NCI-H187 treated with DMSO at 0.1 percent for 48 hours (cell line): ENCODE results near the gene RBM4.
"Not testable (repeated sequence)": the region's sequence is repeated elsewhere in the genome, so short reads cannot be mapped to it uniquely, and the experiment has no call there.

Experiments
- DNase-seq: peaks from one replicate; lab custom pipeline; 2025; lab: John Stamatoyannopoulos, UW

RBM4 gene

DNA sequence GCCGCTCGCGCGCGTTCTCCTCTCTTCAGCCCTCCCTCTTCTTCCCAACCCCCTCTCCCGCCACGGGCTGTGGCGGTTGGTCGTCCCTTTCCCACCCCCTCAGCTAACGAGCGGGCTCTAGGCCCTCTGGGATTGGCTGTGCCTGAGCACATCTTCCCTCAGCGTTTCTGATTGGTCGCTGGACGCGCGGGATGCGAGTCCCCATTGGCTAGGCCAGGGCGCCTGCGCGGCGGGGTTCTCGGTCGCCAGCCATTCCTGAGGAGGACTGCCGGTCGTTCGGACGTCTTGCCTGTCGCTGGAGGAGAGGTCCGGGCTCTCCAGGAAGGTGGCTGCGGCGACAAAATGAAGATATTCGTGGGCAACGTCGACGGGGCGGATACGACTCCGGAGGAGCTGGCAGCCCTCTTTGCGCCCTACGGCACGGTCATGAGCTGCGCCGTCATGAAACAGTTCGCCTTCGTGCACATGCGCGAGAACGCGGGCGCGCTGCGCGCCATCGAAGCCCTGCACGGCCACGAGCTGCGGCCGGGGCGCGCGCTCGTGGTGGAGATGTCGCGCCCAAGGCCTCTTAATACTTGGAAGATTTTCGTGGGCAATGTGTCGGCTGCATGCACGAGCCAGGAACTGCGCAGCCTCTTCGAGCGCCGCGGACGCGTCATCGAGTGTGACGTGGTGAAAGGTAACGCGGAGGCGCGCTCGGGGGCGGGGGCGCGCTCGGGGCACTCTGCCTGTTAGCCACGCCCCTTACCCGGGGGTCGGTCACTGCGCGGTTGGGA is 21.9 kb upstream of the RBM4 start, which contains the start of gene RBM14:
RBM14 (plus strand) TSS at position 252 of the 776 bp plus-strand sequence; CDS start at position 343, 91 bp downstream.
- DNase-seq = peak; percentile 93

DNA sequence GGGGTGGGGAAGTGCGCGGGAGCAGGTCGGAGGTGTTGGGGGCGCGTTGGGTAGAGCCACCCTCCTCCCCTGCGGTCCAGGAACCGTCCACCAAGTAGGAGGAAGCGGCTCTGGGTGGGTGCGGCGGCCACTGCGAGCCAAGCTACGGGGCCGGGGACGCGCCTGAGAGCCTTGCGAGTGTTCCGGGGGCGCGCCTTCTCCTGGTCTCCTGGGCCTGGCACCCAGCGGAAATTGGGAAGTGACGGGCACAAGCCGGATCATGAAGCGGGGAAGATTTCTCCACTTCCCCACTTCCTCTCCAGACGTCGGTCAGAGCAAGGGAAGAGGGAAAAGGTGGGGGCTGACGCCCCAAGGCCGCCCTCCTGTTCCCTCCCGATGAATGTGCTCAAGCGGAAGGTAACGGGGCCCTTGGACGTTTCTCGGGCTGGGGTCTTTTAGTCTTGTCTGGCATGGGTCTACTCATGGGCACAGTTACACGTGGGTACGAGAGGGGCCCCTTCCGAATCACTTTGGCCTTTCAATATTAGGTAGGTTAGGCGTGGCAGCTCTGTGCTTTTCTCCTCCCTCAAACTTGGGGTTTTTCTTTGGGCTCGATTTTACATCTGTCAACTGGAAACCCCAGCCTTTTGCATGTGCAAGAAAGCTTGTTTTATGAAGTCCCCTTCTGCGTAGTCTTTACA is 21.2 kb upstream of the RBM4 start:
- DNase-seq = no peak

DNA sequence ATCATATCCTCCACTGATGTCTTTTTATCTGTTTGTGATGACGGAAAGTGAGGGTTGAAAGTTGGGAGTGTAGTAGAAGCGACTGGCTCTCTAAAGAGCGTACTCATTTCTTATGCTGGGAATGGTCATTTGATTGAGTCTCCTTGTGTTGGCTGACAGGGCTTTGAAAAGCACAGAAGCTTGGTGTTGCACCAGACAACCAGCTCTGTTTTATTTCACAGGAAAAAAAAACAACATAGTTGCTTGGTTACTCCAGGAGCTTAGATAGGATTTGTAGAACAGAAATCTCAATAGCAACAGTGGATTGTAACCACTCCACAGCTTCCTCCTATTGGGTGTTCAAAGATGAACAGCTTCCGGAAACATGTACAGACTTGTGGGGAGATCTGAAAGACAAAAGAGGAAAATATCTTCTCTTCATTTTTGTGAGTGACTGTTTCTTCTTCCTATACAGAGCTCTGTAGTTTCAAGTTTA is 19.4 kb upstream of the RBM4 start:
- DNase-seq = no peak

DNA sequence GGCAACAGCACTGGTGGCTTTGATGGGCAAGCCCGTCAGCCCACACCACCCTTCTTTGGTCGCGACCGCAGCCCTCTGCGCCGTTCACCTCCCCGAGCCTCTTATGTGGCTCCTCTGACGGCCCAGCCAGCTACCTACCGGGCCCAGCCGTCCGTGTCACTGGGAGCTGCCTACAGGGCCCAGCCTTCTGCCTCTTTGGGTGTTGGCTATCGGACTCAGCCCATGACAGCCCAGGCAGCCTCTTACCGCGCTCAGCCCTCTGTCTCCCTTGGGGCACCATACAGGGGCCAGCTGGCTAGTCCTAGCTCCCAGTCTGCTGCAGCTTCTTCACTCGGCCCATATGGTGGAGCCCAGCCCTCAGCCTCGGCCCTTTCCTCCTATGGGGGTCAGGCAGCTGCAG is 14.1 kb upstream of the RBM4 start:
- no peak for DNase-seq

DNA sequence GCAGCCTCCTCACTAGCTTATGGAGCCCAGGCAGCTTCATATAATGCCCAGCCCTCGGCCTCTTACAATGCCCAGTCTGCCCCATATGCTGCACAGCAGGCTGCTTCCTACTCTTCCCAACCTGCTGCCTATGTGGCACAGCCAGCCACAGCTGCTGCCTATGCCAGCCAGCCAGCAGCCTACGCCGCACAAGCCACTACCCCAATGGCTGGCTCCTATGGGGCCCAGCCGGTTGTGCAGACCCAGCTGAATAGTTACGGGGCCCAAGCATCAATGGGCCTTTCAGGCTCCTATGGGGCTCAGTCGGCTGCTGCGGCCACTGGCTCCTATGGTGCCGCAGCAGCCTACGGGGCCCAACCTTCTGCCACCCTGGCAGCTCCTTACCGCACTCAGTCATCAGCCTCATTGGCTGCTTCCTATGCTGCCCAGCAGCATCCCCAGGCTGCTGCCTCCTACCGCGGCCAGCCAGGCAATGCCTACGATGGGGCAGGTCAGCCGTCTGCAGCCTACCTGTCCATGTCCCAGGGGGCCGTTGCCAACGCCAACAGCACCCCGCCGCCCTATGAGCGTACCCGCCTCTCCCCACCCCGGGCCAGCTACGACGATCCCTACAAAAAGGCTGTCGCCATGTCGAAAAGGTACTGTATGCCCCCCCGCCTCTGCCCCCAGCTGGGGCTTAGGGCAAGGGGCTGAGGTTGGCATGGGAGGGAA is 13.3 kb upstream of the RBM4 start:
- no peak for DNase-seq

DNA sequence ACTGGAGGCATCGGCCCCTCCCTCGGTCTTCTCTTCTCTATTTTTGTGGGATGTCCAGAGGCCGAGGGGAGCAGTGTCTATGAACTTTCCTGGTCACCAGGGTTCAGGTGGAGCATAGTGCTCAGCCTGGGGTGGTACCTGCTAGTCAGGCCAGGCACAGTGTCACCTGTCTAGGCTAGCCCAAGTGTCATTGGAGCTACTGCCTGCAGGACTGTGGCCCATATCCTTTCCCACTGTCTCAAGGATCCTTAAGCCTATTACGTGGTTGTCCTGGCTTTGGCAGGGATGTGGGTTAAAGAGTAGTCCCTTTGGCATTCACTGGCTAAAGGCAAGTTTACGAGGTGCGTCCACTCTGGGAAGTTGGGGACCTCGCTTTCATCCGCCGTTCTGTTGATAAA is 12.8 kb upstream of the RBM4 start:
- DNase-seq = no peak

DNA sequence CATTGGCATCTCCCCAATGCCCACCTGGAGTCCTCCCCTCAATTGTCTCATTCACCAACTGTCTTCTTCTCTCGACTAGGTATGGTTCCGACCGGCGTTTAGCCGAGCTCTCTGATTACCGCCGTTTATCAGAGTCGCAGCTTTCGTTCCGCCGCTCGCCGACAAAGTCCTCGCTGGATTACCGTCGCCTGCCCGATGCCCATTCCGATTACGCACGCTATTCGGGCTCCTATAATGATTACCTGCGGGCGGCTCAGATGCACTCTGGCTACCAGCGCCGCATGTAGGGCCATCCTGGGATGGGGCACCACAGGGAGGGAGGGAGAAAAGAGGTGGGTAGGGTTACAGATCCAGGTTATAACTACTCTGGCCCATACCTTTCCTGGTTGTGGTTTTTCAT is 12.1 kb upstream of the RBM4 start:
- DNase-seq = no peak

DNA sequence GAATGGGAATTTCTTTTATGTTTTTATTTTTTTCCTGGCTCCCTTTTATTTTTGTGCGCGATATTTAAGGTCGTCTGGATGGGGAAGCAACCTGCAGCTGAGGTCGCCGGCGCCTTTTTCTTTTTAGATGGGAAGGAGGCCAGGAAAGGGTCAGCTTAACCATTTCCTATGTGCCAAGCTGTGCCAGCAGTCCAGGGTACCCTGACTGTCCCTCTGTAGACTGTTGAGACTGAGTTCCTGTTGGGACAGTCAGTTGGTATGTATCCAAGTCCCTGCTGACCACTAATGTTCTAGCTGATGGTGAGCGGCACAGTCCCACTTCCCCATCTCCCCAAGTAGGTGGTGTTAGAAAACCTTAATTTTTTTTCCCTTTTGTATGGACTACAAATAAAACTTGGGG is 11.6 kb upstream of the RBM4 start:
- no peak for DNase-seq

DNA sequence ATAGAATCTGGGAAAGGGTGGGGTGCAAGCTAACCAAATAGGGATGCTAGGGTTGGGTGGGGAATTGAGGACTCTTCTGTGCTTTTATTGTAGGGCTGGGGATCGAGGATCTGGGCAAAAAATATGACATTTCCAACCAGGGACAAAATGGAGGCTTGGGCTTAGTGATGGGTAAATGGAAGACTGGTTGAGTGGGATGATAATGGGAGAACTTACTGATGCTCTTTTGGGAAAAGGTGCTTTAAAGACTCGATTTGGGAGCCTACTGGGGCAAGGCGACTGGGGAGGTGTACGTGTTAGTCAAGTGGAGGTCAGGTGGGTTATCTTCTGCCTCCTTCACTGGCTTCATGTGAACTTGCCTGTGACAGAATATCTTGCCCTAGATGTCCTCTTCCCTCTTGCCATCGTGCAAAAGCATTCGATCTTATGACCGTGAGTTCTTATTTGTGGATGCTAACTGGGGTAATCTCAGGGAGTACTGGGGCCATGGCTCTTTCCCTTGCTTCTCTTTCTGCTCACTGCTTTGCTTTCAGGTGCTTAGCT is 10.4 kb upstream of the RBM4 start:
- no peak for DNase-seq

DNA sequence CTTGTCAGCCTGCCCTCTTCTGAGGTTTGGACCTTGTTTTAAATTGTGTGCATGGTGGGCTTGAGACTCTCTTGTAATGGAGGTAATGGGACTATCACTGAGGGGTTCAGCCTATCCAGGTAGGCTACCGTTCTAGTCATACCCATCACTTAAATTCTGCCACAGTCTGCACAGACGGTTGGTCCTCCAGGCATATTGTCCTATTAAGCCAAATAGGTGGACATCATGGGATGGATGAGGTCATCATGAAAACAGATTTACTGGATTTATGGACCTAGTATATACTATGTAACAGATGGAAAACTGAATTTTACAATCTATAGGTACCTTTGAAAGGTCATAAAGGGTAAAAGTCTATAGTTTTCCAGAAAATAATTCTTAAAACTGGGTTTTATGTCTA is 9.1 kb upstream of the RBM4 start:
- no peak for DNase-seq

DNA sequence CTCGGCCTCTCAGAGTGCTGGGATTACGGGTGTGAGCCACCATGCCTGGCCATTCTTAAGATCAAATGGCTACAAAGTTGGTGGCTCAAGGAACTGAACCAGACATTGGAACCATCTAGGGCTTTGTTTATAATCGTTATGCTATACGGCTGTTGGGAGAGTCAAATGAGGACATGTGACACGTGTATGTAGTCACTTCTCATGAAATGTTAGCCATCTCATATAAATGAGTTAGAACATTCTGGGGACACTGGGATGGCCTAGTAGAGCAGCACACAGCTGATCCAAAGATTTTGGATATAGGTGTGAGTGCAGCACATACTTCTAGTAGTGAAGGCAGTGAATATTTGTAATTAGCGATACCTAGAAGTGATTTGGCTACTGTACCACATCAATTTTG is 6.6 kb upstream of the RBM4 start:
- no peak for DNase-seq

DNA sequence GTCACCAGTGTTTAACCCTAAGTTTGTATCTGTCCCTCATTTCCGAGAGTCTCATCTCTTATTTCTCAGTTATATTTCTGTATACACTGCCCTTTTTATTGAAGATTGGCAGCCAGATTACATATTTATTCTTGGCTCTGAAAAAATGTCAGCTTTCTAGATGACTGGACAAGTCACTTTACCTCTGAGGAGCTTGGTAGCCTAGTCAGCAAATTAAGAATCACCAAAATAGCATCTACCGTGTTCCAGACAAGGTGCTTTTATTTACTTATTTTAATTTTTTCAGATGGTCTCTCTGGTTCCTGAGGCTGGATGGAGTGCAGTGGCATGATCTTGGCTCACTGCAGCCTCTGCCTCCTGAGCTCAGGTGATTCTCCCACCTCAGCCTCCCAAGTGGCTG is 5.6 kb upstream of the RBM4 start:
- no peak for DNase-seq

DNA sequence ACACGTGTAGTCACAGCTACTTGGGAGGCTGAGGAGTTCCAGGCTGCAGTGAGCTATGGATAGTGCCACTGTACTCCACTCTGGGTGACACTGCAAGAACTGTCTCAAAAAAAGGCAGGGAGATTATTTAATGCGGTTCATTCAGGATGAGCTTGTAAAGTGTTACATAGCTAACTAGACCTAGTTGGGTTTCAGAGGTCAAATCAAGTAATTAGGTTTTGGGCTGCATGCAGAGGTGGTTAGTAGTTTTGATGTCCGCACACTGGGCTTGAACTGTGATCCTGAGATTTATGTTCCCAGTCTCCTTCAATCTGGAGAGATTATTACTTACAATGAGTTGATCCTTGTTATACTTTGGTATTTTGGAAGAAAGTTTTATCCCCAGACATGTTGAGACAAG is 2.1 kb upstream of the RBM4 start:
- no peak for DNase-seq

DNA sequence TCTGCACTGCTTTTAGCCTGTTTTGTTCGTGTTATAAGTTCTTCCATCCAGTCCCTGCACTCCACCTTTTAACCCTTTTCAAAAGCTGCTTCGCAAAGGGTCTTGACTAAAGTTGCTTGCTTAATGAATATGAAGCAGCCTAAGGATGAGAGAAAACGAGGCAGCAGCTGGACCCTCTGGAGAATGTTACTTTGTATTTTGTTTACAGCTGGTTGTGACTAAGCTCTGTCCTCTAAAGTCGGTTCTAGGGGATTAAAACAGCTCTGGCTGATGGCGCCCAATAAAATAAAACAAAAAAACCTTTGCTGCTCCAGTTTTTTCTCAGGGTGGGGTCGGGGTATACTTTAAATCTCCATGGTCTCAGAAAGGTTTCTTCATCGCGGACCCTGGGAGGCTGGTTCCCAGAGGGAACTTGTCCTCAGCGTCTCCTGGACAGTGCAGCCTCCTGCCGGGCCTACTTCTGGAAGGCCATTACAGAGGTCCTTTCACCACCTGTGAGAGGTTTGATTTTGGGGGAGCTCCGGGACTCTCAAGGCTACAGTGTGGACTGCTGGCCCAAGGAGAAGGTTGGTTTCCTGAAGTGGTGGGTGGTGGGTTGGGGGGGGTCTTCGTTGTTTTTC is 836 bp upstream of the RBM4 start:
- DNase-seq = no peak

DNA sequence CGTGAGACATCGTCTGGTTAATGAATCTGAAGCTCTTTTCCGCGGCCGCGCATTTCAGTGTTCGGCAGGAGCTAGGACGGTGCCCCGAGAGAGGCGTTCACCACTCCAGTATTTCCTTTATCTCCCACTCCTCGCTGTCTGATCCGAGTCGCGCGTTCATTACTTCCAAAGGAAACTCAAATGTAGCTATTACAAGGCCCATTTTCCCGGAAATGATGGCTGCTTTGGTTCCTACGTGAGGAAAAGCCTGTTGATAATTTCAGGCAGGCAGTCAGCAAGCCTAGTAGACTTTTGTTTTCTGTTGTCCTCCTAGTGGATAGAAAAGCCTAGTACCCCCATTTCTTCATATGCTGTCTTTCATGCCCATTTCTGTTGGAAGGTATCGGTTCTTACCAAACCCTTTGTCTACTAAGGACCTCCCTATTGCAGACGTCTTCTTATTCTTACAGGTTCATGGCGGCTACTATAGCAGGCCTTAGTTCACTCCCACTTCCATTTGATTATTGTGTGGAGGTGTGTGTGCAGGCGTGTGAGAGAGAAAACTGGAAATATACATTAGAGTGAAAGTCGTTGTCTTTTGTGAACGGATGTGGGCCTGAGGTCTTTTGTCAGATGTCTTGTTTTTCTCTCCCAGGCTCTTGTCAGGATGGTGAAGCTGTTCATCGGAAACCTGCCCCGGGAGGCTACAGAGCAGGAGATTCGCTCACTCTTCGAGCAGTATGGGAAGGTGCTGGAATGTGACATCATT is 737 bp downstream of the RBM4 start:
- DNase-seq = no peak

DNA sequence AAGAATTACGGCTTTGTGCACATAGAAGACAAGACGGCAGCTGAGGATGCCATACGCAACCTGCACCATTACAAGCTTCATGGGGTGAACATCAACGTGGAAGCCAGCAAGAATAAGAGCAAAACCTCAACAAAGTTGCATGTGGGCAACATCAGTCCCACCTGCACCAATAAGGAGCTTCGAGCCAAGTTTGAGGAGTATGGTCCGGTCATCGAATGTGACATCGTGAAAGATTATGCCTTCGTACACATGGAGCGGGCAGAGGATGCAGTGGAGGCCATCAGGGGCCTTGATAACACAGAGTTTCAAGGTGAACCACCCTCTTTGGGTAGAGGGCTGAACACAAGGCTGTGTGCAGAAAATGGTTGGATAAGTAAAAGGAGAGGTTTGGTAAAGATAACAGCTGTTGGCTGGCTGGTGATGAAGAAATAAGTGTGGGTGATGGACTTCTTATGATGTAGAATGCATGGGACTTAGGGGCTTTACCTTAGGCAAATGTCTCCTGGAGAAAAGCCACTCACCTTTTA is 1.4 kb downstream of the RBM4 start:
- not testable (repeated sequence) for DNase-seq

DNA sequence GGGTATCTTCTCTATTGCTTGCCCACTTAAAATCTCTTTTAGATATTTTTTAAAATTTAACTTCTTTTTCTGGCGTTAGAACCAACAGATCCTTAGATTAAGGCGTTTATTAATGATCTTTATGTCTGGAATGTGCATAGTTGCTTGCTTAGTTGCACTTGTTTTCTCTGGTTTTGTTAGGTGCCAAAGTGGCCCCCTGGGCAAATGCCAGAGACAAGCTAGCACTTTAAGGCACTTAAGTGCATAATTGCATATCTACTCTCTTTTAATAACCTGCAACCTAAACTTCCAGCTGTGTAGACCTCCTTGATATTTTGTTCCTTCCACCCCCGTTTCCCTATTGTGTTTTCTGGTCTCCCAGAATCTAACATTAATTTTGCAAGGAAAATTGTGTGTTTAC is 3.3 kb downstream of the RBM4 start:
- no peak for DNase-seq

DNA sequence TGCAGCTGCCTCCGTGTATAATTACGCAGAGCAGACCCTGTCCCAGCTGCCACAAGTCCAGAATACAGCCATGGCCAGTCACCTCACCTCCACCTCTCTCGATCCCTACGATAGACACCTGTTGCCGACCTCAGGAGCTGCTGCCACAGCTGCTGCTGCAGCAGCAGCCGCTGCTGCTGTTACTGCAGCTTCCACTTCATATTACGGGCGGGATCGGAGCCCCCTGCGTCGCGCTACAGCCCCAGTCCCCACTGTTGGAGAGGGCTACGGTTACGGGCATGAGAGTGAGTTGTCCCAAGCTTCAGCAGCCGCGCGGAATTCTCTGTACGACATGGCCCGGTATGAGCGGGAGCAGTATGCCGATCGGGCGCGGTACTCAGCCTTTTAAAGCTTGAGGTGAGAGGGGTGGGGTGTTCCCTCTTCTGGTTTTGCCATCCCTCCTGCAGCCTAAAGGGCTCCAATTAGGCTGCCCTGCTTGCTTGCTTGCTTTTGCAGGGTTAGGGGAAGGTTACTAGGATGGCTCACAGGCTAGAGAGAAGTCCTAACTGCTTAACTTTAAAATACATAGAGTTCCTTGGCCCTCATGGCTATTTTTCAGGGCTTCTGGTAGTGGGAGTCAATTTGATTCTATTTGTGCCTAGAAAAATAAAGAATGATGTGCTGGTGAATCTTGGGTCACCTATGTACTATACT is 5.4 kb downstream of the RBM4 start:
- DNase-seq = no peak

DNA sequence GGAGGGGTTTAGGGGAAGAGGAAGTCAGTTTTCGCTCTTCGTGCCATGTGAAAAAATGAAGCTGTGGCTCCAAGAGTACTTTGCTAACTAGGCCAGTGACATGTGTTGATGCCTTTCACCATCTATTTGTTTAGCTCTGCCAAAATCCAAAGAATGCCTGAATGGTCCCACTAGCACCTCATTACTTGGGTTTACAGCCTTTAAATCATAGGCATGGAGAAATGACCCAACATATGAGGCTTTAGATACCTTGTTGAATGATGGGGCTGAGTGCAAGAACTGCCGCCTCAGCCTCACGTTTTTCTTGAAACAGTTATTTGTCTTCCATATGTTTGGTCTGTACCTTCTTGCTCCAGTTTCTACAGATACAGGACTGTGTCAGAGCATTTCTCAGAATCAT is 8.3 kb downstream of the RBM4 start:
- DNase-seq = no peak

DNA sequence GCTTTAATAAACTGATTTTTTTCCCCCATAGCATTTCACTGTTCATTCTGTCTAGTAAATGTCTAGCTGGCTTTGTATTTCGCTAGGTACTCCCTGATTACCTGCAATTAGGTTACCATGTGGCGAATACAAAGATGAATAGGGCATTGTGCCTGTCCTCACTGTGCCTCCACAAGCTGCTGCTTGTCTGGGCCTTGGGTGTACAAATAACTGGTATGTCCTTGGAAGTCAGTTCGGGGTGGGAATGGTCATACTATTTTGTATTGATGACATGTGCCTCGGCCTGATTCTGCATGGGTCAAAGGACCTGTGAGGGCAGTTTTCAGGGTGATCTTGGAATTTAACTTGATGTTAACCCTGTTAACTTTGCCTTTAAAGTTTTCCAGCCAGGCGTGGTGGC is 11.4 kb downstream of the RBM4 start:
- DNase-seq = no peak

DNA sequence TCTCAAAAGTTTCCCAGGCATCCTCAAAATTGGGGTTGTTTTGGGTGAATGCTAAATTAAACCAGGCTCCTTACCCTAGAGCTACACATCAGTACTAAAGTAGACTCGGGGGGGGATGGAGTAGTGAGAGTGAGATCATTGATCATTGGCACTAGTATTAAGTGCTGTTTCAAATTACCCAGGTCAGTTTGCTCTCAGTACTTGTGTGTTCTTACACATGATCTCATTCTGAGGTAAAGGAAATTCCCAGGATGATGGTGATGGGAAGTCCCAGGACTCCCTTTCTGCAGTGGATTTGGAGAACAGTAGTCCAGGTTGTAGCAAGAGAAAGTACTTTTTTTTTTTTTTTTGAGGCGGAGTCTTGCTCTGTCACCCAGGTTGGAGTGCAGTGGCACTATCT is 12.5 kb downstream of the RBM4 start:
- no peak for DNase-seq
